ENCODE measurements around the gene TEAD2. TPM values are rescaled to one million over a fixed set of nuclear protein-coding genes. Genes with fewer than 3 reads are reported as not detected.
A peak's percentile ranks its signal among the peaks of the same experiment; 100 is the strongest.

Gene TEAD2
- total and polyA plus RNA-seq, 9 of the 15 experiments (the other 6 are each of a cell fraction or from before 2014, with no cell fraction given) = 1.6 to 27.0 (median 13.9) TPM

GRCh38 chr19:49368711-49369358, 6.6 kb upstream of the TEAD2 start (continued):
- TF ChIP-seq CBX5 (IDR thresholded peaks at IDR 0.05; ENCODE audit: borderline replicate concordance, low read depth) (peak; percentile 97), BCOR (IDR thresholded peaks at IDR 0.05) (no peak), POLR2AphosphoS5 (IDR thresholded peaks at IDR 0.05; ENCODE audit: control insufficient read depth, insufficient read depth, low read depth, low read length) (no peak), SAFB2 (IDR thresholded peaks at IDR 0.05; ENCODE audit: borderline replicate concordance, low read depth, low read length, severe bottlenecking) (no peak), FOXK2 (conservative IDR thresholded peaks at IDR 0.05 in 1 of 2, IDR thresholded peaks at IDR 0.05 in 1 of 2; ENCODE audit: low read depth in 2 of 2) (no peak), RUNX1 (IDR thresholded peaks at IDR 0.05; ENCODE audit: low read depth) (no peak), ZNF561 (CRISPR knock-in tag; conservative IDR thresholded peaks at IDR 0.05) (peak; percentile 96), GTF2F1 (IDR thresholded peaks at IDR 0.05; ENCODE audit: low read depth, low read length) (no peak), SMARCB1 (IDR thresholded peaks at IDR 0.05; ENCODE audit: insufficient read length, low read depth) (no peak), HDAC3 (IDR thresholded peaks at IDR 0.05; ENCODE audit: borderline replicate concordance, partially characterized antibody) (no peak), KDM1A (IDR thresholded peaks at IDR 0.05) (peak in 1 of 2 experiments; percentile 33; a peak in 1 of 4 replicates), FOS (IDR thresholded peaks at IDR 0.05; ENCODE audit: extremely low read depth, insufficient read length) (no peak), ADNP (tag; IDR thresholded peaks at IDR 0.05) (no peak)
- TF ChIP-seq, protein P1, sequence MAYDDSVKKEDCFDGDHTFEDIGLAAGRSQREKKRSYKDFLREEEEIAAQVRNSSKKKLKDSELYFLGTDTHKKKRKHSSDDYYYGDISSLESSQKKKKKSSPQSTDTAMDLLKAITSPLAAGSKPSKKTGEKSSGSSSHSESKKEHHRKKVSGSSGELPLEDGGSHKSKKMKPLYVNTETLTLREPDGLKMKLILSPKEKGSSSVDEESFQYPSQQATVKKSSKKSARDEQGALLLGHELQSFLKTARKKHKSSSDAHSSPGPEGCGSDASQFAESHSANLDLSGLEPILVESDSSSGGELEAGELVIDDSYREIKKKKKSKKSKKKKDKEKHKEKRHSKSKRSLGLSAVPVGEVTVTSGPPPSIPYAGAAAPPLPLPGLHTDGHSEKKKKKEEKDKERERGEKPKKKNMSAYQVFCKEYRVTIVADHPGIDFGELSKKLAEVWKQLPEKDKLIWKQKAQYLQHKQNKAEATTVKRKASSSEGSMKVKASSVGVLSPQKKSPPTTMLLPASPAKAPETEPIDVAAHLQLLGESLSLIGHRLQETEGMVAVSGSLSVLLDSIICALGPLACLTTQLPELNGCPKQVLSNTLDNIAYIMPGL (CRISPR knock-in tag; IDR thresholded peaks at IDR 0.05) = no peak
- TF ChIP-seq, protein P2, sequence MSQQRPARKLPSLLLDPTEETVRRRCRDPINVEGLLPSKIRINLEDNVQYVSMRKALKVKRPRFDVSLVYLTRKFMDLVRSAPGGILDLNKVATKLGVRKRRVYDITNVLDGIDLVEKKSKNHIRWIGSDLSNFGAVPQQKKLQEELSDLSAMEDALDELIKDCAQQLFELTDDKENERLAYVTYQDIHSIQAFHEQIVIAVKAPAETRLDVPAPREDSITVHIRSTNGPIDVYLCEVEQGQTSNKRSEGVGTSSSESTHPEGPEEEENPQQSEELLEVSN (IDR thresholded peaks at IDR 0.05; ENCODE audit: borderline replicate concordance in 1 of 2, extremely low read depth in 1 of 2, insufficient read depth in 1 of 2, insufficient read length in 1 of 2, low read depth in 1 of 2, low read length in 1 of 2, poor library complexity in 1 of 2, severe bottlenecking in 1 of 2) = no peak
- TF ChIP-seq, protein P3, sequence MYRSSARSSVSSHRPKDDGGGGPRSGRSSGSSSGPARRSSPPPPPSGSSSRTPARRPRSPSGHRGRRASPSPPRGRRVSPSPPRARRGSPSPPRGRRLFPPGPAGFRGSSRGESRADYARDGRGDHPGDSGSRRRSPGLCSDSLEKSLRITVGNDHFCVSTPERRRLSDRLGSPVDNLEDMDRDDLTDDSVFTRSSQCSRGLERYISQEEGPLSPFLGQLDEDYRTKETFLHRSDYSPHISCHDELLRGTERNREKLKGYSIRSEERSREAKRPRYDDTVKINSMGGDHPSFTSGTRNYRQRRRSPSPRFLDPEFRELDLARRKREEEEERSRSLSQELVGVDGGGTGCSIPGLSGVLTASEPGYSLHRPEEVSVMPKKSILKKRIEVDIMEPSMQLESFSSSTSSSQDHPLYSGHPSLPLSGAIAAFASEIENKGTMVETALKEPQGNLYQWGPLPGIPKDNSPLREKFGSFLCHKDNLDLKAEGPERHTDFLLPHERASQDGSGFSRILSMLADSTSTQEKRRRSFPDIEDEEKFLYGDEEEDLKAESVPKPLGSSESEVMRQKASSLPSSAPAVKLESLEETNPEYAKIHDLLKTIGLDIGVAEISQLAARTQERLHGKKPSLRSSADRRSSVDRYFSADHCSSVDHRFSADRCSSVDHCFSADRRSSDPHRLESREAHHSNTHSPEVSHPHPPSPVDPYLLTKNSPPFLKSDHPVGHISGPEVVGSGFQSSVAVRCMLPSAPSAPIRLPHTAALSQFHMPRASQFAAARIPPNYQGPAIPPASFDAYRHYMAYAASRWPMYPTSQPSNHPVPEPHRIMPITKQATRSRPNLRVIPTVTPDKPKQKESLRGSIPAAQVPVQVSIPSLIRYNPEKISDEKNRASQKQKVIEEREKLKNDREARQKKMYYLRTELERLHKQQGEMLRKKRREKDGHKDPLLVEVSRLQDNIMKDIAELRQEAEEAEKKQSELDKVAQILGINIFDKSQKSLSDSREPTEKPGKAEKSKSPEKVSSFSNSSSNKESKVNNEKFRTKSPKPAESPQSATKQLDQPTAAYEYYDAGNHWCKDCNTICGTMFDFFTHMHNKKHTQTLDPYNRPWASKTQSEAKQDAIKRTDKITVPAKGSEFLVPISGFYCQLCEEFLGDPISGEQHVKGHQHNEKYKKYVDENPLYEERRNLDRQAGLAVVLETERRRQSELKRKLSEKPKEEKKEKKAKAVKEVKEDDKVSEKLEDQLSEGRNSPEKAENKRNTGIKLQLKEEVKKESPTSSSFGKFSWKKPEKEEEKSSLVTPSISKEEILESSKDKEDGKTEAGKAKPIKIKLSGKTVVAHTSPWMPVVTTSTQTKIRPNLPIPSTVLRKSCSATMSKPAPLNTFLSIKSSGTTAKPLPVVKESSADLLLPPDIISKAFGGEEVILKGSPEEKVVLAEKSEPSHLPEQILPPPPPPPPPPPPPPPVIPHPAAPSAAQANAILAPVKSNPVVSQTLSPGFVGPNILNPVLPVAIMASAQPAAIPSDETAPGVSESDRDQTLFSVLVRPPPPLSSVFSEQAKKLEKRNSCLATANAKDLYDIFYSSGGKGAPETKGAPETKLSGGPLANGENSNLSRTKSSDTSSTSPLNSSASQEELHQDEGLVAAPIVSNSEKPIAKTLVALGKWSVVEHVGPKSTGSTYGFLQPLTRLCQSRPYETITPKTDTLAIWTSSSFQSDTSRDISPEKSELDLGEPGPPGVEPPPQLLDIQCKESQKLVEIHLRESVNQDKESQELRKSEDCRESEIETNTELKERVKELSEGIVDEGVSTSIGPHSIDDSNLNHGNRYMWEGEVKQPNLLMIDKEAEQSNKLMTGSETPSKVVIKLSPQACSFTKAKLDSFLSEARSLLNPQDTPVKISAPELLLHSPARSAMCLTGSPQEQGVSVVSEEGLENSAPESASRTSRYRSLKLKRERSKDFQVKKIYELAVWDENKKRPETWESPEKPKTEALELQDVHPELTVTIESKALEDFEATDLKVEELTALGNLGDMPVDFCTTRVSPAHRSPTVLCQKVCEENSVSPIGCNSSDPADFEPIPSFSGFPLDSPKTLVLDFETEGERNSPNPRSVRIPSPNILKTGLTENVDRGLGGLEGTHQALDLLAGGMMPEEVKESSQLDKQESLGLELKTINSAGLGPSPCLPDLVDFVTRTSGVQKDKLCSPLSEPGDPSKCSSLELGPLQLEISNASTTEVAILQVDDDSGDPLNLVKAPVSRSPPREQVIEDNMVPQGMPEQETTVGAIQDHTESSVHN (IDR thresholded peaks at IDR 0.05; ENCODE audit: borderline replicate concordance in 1 of 2, low read depth in 1 of 2) = 0 out of 4 replicates have a peak, but pooled peaks of 1 of the 2 experiments have one; percentile 46

Data from K562 (cell line).